ENCODE measurements around the gene MYO5A. TPM values are rescaled to one million over a fixed set of nuclear protein-coding genes. Genes with fewer than 3 reads are reported as not detected.

MYO5A gene
- polyA plus RNA-seq, 1 donor (not counting 4 experiments of a cell fraction or from before 2014, with no cell fraction given) = 53.8 TPM

DNA sequence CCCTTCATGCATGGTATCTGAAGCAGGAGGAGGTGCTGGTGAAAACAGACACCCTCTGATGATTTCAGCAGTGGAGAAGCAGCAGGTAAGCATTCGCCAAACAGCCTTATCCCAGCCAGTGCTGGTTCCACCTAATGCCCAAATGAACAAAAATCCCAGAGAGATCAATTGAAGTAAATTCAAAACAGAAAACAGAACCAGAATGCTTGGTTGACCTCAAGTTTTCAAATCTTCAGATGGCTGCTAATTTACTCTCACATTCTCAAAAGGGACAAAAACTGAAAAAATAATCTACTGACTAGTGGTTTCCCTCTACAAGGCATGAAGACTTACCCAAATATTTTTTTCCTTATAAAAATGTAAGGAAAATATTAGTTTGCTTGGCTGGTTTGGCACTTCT is 146.0 kb downstream of the MYO5A start:
- DNase-seq (ENCODE audit: low read depth, low spot score) = no peak
- H3K4me2 ChIP-seq (ENCODE audit: control insufficient read depth, extremely low read depth, insufficient read depth, low read depth, low read length) = no peak overlapping the region
- H3K4me3 ChIP-seq (ENCODE audit: control insufficient read depth in 2 of 3, extremely low read depth in 1 of 3, insufficient read depth in 2 of 3, low read depth in 1 of 3, low read length in 3 of 3) = no peak overlapping the region
- H3K27me3 ChIP-seq (ENCODE audit: control insufficient read depth, extremely low read depth, insufficient read depth, low read length) = no peaks in the 10 kb centered on the region
- no peak overlapping the region for H3K27ac ChIP-seq (ENCODE audit: control insufficient read depth, insufficient read depth, low read length)
- H3K9ac ChIP-seq (ENCODE audit: control insufficient read depth, extremely low read depth, insufficient read depth, low read length) = no peak overlapping the region
- dilution Hi-C loops (cut with MboI; ENCODE audit: extremely low pct_ligation_motif_present, low sequenced_read_pairs) = no loop called here
- TF ChIP-seq EZH2 (IDR thresholded peaks at IDR 0.05; ENCODE audit: low read length) = no peak
- TF ChIP-seq, protein P1, sequence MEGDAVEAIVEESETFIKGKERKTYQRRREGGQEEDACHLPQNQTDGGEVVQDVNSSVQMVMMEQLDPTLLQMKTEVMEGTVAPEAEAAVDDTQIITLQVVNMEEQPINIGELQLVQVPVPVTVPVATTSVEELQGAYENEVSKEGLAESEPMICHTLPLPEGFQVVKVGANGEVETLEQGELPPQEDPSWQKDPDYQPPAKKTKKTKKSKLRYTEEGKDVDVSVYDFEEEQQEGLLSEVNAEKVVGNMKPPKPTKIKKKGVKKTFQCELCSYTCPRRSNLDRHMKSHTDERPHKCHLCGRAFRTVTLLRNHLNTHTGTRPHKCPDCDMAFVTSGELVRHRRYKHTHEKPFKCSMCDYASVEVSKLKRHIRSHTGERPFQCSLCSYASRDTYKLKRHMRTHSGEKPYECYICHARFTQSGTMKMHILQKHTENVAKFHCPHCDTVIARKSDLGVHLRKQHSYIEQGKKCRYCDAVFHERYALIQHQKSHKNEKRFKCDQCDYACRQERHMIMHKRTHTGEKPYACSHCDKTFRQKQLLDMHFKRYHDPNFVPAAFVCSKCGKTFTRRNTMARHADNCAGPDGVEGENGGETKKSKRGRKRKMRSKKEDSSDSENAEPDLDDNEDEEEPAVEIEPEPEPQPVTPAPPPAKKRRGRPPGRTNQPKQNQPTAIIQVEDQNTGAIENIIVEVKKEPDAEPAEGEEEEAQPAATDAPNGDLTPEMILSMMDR (optimal IDR thresholded peaks at IDR 0.05 in 1 of 3, IDR thresholded peaks at IDR 0.05 in 1 of 3, conservative IDR thresholded peaks at IDR 0.05 in 1 of 3; ENCODE audit: extremely low read depth in 1 of 3, insufficient read depth in 2 of 3, low read length in 3 of 3) = no peak
- H3K36me3 ChIP-seq (ENCODE audit: control insufficient read depth in 2 of 2, extremely low read depth in 1 of 2, insufficient read depth in 2 of 2, low read length in 2 of 2) = peaks cover 19 to 22% of the 10 kb centered on the region in 2 experiments
- no peaks in the 10 kb centered on the region for H4K20me1 ChIP-seq (ENCODE audit: control insufficient read depth, extremely low read depth, insufficient read depth, low read length)
- no peaks in the 10 kb centered on the region for H3K4me1 ChIP-seq (ENCODE audit: control insufficient read depth, extremely low read depth, insufficient read depth, low read length)
- H3K9me3 ChIP-seq (ENCODE audit: control insufficient read depth, low read depth, low read length) = no peaks in the 10 kb centered on the region
- FAIRE-seq = no peak
- no peaks in the 10 kb centered on the region for H3K79me2 ChIP-seq (ENCODE audit: control insufficient read depth, insufficient read depth, low read length)
- no peak overlapping the region for H2AFZ ChIP-seq (ENCODE audit: control insufficient read depth, low read length)
- no peaks in the 10 kb centered on the region for H3K9me1 ChIP-seq (ENCODE audit: control insufficient read depth, extremely low read depth, insufficient read depth, low read length)

DNA sequence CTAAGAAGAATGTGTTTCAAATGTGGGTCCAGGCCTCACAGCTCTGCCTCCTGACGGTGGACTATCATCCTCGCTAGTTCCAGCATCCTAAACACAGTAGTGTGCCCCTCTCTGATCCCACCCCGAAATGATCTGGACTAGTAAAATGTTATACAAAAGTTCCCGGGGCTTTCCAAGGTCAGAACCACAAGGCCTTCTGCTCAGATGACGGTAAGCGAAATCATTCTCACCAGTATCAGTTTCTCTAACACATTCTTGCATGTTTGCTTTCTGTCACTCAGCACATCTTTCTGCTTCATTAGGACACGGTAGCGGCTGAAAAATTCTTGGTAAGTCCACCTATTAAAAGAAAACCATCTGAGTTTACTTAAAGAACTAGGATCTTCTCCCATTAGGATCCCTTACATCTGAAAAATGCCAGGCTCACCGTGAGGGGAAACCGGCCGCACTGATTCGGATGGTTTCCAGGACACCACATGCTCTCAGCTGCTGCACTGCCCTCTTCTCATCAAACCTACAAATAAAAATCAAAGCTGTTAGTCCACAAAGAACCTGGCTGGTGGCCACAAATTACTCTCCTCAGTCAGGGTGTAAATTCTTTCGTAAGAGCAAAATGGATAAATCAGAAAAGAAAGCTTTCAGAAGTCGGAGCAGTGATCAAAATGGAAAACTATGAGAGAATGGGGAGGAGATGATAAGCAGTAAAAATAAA is 149.1 kb downstream of the MYO5A start:
- Histone ChIP-seq H3K9me1 (ENCODE audit: control insufficient read depth, extremely low read depth, insufficient read depth, low read length) (no peaks in the 10 kb centered on the region), H3K27me3 (ENCODE audit: control insufficient read depth, extremely low read depth, insufficient read depth, low read length) (no peaks in the 10 kb centered on the region), H3K4me1 (ENCODE audit: control insufficient read depth, extremely low read depth, insufficient read depth, low read length) (no peaks in the 10 kb centered on the region), H3K79me2 (ENCODE audit: control insufficient read depth, insufficient read depth, low read length) (no peaks in the 10 kb centered on the region), H3K4me2 (ENCODE audit: control insufficient read depth, extremely low read depth, insufficient read depth, low read depth, low read length) (no peak overlapping the region), H3K9ac (ENCODE audit: control insufficient read depth, extremely low read depth, insufficient read depth, low read length) (no peak overlapping the region), H3K36me3 (ENCODE audit: control insufficient read depth in 2 of 2, extremely low read depth in 1 of 2, insufficient read depth in 2 of 2, low read length in 2 of 2) (peaks cover 23 to 27% of the 10 kb centered on the region in 2 experiments), H3K27ac (ENCODE audit: control insufficient read depth, insufficient read depth, low read length) (no peak overlapping the region), H2AFZ (ENCODE audit: control insufficient read depth, low read length) (no peak overlapping the region), H3K9me3 (ENCODE audit: control insufficient read depth, low read depth, low read length) (no peaks in the 10 kb centered on the region), H3K4me3 (ENCODE audit: control insufficient read depth in 2 of 3, extremely low read depth in 1 of 3, insufficient read depth in 2 of 3, low read depth in 1 of 3, low read length in 3 of 3) (no peak overlapping the region), H4K20me1 (ENCODE audit: control insufficient read depth, extremely low read depth, insufficient read depth, low read length) (no peaks in the 10 kb centered on the region)
- dilution Hi-C loops (cut with MboI; ENCODE audit: extremely low pct_ligation_motif_present, low sequenced_read_pairs) = no loop called here
- DNase-seq (ENCODE audit: low read depth, low spot score) (no peak), FAIRE-seq (no peak)
- TF ChIP-seq, protein P1 (optimal IDR thresholded peaks at IDR 0.05 in 1 of 3, IDR thresholded peaks at IDR 0.05 in 1 of 3, conservative IDR thresholded peaks at IDR 0.05 in 1 of 3; ENCODE audit: extremely low read depth in 1 of 3, insufficient read depth in 2 of 3, low read length in 3 of 3) = no peak
- TF ChIP-seq EZH2 (IDR thresholded peaks at IDR 0.05; ENCODE audit: low read length) = no peak
